ENCODE measurements around the gene CHMP6.

The CHMP6 gene

GRCh38 chr17:81043319-81043724 lies 51.7 kb downstream of the CHMP6 start:
- no peak for DNase-seq (ENCODE audit: low read depth in 2 of 2)

- no peak for DNase-seq (ENCODE audit: low read depth in 2 of 2)
Measured at GRCh38 chr17:81043725-81044427, 52.2 kb downstream of the CHMP6 start.

GRCh38 chr17:81044428-81044763 lies 52.8 kb downstream of the CHMP6 start:
- DNase-seq (ENCODE audit: low read depth in 2 of 2) = no peak

GRCh38 chr17:81044764-81045589 lies 53.3 kb downstream of the CHMP6 start:
- no peak for DNase-seq (ENCODE audit: low read depth in 2 of 2)

GRCh38 chr17:81045590-81046095 lies 54.0 kb downstream of the CHMP6 start:
- DNase-seq (ENCODE audit: low read depth in 2 of 2) = no peak

- DNase-seq (ENCODE audit: low read depth in 2 of 2) = no peak
Measured at GRCh38 chr17:81046132-81046769, 54.6 kb downstream of the CHMP6 start.

- DNase-seq (ENCODE audit: low read depth in 2 of 2) = no peak
Measured at GRCh38 chr17:81046770-81047359, 55.2 kb downstream of the CHMP6 start.

GRCh38 chr17:81048827-81049371 lies 57.3 kb downstream of the CHMP6 start:
- DNase-seq (ENCODE audit: low read depth in 2 of 2) = no peak

GRCh38 chr17:81049372-81049911 lies 57.8 kb downstream of the CHMP6 start:
- DNase-seq (ENCODE audit: low read depth in 2 of 2) = no peak

Measured in stimulated activated CD8-positive, alpha-beta memory T cell treated with anti-CD3 and anti-CD28 coated beads, Interleukin-7, amount 100 ng/mL, for 1 hour (primary cell).